Endodermal cell (in vitro differentiated cells): ENCODE results near the gene VIT. TPM values are rescaled to one million over a fixed set of nuclear protein-coding genes. Genes with fewer than 3 reads are reported as not detected.

Experiments used
- DNase-seq: peaks from one replicate; pipeline ENCODE4 v3.0.0-alpha.2; 2017
- H3K27ac ChIP-seq: 2 replicates; pipeline ENCODE4 v1.5.1; 2013; ENCODE audit warnings: mild to moderate bottlenecking, low read depth, low read length, moderate library complexity
- H3K27me3 ChIP-seq: 2 replicates; pipeline ENCODE4 v1.6.1; 2013; ENCODE audit warnings: mild to moderate bottlenecking, low read length, moderate library complexity; ENCODE audit not compliant: insufficient read depth, control insufficient read depth, poor library complexity, severe bottlenecking
- H3K36me3 ChIP-seq: 2 replicates; pipeline ENCODE4 v1.7.0; 2013; ENCODE audit warnings: mild to moderate bottlenecking, low read length, moderate library complexity; ENCODE audit not compliant: control insufficient read depth, insufficient read depth
- H3K4me1 ChIP-seq: one replicate; pipeline ENCODE4 v1.7.0; 2013; ENCODE audit warnings: low read length; ENCODE audit not compliant: control insufficient read depth, insufficient read depth
- H3K4me3 ChIP-seq: 2 replicates; pipeline ENCODE4 v1.5.1; 2013; ENCODE audit warnings: mild to moderate bottlenecking, low read length, moderate library complexity
- H3K9ac ChIP-seq: 2 replicates; pipeline ENCODE4 v1.6.1; 2013; ENCODE audit warnings: mild to moderate bottlenecking, low read length, moderate library complexity; ENCODE audit not compliant: poor library complexity, severe bottlenecking; ENCODE audit errors: extremely low read depth
- H3K9me3 ChIP-seq: 2 replicates; pipeline ENCODE4 v1.6.1; 2013; ENCODE audit warnings: mild to moderate bottlenecking, low read length, moderate library complexity; ENCODE audit not compliant: control insufficient read depth
- H3K27ac Mint-ChIP-seq: 2 replicates; pipeline ENCODE4 v1.8.0; 2020; ENCODE audit warnings: mixed read lengths
- H3K27me3 Mint-ChIP-seq: 2 replicates; pipeline ENCODE4 v1.8.0; 2021; ENCODE audit warnings: mild to moderate bottlenecking, mixed read lengths; ENCODE audit not compliant: insufficient read depth
- H3K36me3 Mint-ChIP-seq: 2 replicates; pipeline ENCODE4 v1.8.0; 2020; ENCODE audit warnings: low read depth, mixed read lengths
- H3K4me1 Mint-ChIP-seq: 2 replicates; pipeline ENCODE4 v1.8.0; 2020; ENCODE audit warnings: mixed read lengths
- H3K4me3 Mint-ChIP-seq: 2 replicates; pipeline ENCODE4 v1.8.0; 2020; ENCODE audit warnings: mild to moderate bottlenecking, moderate library complexity, mixed read lengths
- H3K9me3 Mint-ChIP-seq: 2 replicates; pipeline ENCODE4 v1.8.0; 2020; ENCODE audit warnings: mild to moderate bottlenecking, mixed read lengths
- WGBS, 2 experiments: methylation state at CpG; one replicate each; pipeline versions ENCODE4 v1.1.5 to v1.1.7; 2013; ENCODE audit warnings: missing lambda C conversion rate in 2 of 2, mixed read lengths in 1 of 2; ENCODE audit not compliant: insufficient coverage in 1 of 2, insufficient read length in 1 of 2; 5-methylcytosine and 5-hydroxymethylcytosine counted together
- total RNA-seq, 2 donors: library from RNA; stranded (reverse); fragmentation: NEBNext Ultra II Directional in 1 of 2; extraction: Animal tissue kit (Norgen Biotek cat#: 25700) in 1 of 2; gene quantifications; 2 replicates in 1 of 2; 3 replicates in 1 of 2; pipeline ENCODE4 v1.2.1, GENCODE V29; 2021
- TF ChIP-seq, protein P1 (sequence below): fragments of 200-600 bp; sonication (generic); conservative IDR thresholded peaks from 2 replicates; pipeline ENCODE4 v1.5.0; 2021; ENCODE audit warnings: antibody characterized with exemption, mild to moderate bottlenecking

The VIT gene
- total RNA-seq, 2 donors from 2014 or later = 0.53 TPM; not detected in 1

DNA sequence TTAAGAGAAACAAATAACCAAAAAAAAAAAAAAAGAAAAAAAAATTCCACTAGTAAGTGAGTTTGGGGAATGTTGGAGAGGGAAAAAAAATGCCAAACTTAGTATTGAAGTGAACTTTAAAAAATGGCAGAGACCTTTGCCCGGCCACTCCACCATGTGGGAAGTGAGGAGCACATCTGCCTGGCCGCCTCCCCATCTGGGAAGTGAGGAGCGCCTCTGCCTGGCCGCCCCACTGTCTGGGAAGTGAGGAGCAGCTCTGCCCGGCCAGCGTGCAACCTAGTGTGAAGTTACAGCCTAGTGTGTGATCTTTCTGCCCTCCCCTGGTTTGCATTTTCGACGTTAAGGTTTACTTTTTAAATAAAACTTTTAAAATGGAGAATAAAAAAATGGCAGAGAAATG, 33.9 kb upstream of the VIT start:
- Mint-ChIP-seq H3K9me3 (no peaks in the 10 kb centered on the region), H3K4me3 (no peak overlapping the region), H3K4me1 (peaks cover 7% of the 10 kb centered on the region), H3K27ac (no peak overlapping the region), H3K36me3 (no peaks in the 10 kb centered on the region), H3K27me3 (no peaks in the 10 kb centered on the region)
- 95 to 100% methylated on average over 1 to 8 of the region's 8 CpGs for whole genome bisulfite sequencing, 2 experiments
- TF ChIP-seq, protein P1, sequence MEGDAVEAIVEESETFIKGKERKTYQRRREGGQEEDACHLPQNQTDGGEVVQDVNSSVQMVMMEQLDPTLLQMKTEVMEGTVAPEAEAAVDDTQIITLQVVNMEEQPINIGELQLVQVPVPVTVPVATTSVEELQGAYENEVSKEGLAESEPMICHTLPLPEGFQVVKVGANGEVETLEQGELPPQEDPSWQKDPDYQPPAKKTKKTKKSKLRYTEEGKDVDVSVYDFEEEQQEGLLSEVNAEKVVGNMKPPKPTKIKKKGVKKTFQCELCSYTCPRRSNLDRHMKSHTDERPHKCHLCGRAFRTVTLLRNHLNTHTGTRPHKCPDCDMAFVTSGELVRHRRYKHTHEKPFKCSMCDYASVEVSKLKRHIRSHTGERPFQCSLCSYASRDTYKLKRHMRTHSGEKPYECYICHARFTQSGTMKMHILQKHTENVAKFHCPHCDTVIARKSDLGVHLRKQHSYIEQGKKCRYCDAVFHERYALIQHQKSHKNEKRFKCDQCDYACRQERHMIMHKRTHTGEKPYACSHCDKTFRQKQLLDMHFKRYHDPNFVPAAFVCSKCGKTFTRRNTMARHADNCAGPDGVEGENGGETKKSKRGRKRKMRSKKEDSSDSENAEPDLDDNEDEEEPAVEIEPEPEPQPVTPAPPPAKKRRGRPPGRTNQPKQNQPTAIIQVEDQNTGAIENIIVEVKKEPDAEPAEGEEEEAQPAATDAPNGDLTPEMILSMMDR = no peak
- Histone ChIP-seq H3K9me3 (no peaks in the 10 kb centered on the region), H3K4me3 (no peak overlapping the region), H3K9ac (no peak overlapping the region), H3K27me3 (no peaks in the 10 kb centered on the region), H3K36me3 (no peaks in the 10 kb centered on the region), H3K4me1 (no peaks in the 10 kb centered on the region), H3K27ac (no peak overlapping the region)
- no peak for DNase-seq

DNA sequence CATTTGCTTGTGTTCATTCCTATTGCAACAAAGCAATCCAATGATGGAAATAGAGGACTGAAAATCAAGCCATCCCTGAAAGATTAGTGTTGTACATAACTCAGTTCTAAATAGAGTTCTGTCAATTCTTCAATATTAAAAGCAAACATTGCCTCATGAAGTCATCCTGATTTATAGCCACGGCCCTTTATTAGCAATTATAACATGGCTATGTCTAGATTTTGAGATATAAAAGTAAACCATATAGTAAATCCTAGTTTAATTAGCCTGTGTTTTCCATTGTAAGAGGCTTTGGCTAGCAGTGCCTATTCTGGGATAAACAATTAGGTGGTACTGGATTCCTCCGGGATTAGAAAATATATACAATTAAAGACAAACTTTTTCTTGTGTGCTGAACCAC, 33.2 kb upstream of the VIT start:
- H3K4me1 Mint-ChIP-seq = peaks cover 12% of the 10 kb centered on the region
- DNase-seq = no peak
- no peak overlapping the region for H3K27ac ChIP-seq
- no peaks in the 10 kb centered on the region for H3K27me3 Mint-ChIP-seq
- no peak overlapping the region for H3K27ac Mint-ChIP-seq
- H3K27me3 ChIP-seq = no peaks in the 10 kb centered on the region
- H3K9me3 Mint-ChIP-seq = no peaks in the 10 kb centered on the region
- H3K9ac ChIP-seq = no peak overlapping the region
- H3K4me3 ChIP-seq = no peak overlapping the region
- no peak overlapping the region for H3K4me3 Mint-ChIP-seq
- TF ChIP-seq, protein P1 = no peak
- H3K4me1 ChIP-seq = no peaks in the 10 kb centered on the region
- 100% methylated on average over 1 to 2 of the region's 2 CpGs for WGBS, 2 experiments
- H3K9me3 ChIP-seq = no peaks in the 10 kb centered on the region
- no peaks in the 10 kb centered on the region for H3K36me3 Mint-ChIP-seq
- H3K36me3 ChIP-seq = no peaks in the 10 kb centered on the region

DNA sequence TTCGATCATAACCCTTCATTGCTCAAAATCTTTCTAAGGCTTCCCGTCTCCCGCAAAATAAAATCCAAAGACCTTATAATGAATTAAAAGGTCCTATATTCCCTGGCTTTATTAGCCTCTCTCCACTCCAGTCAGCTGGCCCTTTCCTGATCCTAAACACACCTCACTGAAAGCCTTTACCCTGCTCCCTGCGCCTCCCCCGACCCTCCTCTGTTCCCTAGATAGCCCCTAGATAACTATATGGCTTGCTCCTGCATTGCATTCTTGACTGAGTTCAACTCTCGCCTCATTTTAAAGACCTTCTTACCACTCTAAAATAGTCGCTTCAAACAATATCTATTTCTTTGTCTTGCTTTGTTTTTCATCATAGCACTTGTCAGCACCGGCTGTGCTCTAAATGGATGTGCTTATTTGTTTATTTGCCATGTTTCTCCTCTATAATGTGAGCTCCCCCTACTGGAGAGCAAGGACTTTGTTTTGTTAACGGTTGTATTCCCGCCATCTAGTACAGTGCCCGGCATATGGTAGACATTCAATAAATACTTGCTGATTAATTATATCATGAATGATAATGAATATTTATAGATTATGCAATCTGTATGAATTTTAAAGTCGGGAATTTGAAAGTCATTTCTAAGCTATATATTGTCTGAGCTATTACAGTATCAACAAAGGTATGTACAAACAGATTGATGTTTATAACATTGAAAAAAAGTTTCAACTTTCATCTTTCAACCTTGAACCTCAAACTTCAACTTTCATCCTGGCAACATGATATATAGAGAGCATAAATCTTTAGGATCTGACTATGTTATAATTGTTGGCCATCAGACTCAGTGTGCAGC, 32.4 kb upstream of the VIT start:
- H3K4me3 ChIP-seq = no peak overlapping the region
- DNase-seq = peak; percentile 61
- Mint-ChIP-seq H3K4me1 (peaks cover 10% of the 10 kb centered on the region), H3K9me3 (no peaks in the 10 kb centered on the region), H3K4me3 (no peak overlapping the region), H3K27ac (no peak overlapping the region), H3K27me3 (no peaks in the 10 kb centered on the region), H3K36me3 (no peaks in the 10 kb centered on the region)
- H3K27ac ChIP-seq = no peak overlapping the region
- no peaks in the 10 kb centered on the region for H3K27me3 ChIP-seq
- 51 to 71% methylated on average over 5 to 12 of the region's 12 CpGs for WGBS, 2 experiments
- H3K9me3 ChIP-seq = no peaks in the 10 kb centered on the region
- TF ChIP-seq, protein P1 = peak; percentile 91
- no peaks in the 10 kb centered on the region for H3K4me1 ChIP-seq
- H3K9ac ChIP-seq = no peak overlapping the region
- no peaks in the 10 kb centered on the region for H3K36me3 ChIP-seq
